Neural cell (in vitro differentiated cells): ENCODE data around the gene COLEC12. TPM values are rescaled to one million over a fixed set of nuclear protein-coding genes. Genes with fewer than 3 reads are reported as not detected.

ENCODE experiments used
- H2AFZ ChIP-seq: fragments of 200-600, 300-800 bp; sonication (generic), shearing (Covaris generic); 2 replicates; pipeline ENCODE4 v1.6.0; 2014; ENCODE audit warnings: low read depth, mild to moderate bottlenecking, antibody characterized with exemption, low read length, moderate library complexity
- H3F3A ChIP-seq: fragments of 200-600 bp; shearing (Covaris generic); 2 replicates; pipeline ENCODE4 v1.6.1; 2016; ENCODE audit warnings: mild to moderate bottlenecking, moderate library complexity, mixed read lengths, antibody characterized with exemption, low read length; ENCODE audit not compliant: insufficient read depth, poor library complexity, severe bottlenecking
- H3K27ac ChIP-seq: fragments of 200-600, 300-800 bp; sonication (generic), shearing (Covaris generic); 2 replicates; pipeline ENCODE4 v1.5.1; 2014; ENCODE audit warnings: mild to moderate bottlenecking, low read length, moderate library complexity
- H3K27me3 ChIP-seq: fragments of 300-800, 200-600 bp; sonication (generic), shearing (Covaris generic); 2 replicates; pipeline ENCODE4 v1.6.0; 2014; ENCODE audit warnings: mild to moderate bottlenecking, low read depth, low read length, moderate library complexity; ENCODE audit not compliant: insufficient read depth
- H3K36me3 ChIP-seq: fragments of 300-800, 200-600 bp; sonication (generic), shearing (Covaris generic); 2 replicates; pipeline ENCODE4 v1.5.1; 2014; ENCODE audit warnings: mild to moderate bottlenecking, antibody characterized with exemption, low read length, moderate library complexity; ENCODE audit not compliant: insufficient read depth
- H3K4me2 ChIP-seq: fragments of 300-800, 200-600 bp; sonication (generic), shearing (Covaris generic); 2 replicates; pipeline ENCODE4 v1.6.0; 2014; ENCODE audit warnings: mild to moderate bottlenecking, low read length
- H3K4me3 ChIP-seq: fragments of 300-800, 200-600 bp; sonication (generic), shearing (Covaris generic); 2 replicates; pipeline ENCODE4 v1.5.1; 2014; ENCODE audit warnings: mild to moderate bottlenecking, low read length, moderate library complexity
- H3K79me2 ChIP-seq: fragments of 200-600 bp; shearing (Covaris generic); replicated peaks from 2 replicates; pipeline ENCODE4 v1.6.0; 2014; ENCODE audit warnings: mild to moderate bottlenecking, low read length, moderate library complexity; ENCODE audit not compliant: insufficient read depth
- H3K9ac ChIP-seq: fragments of 300-800, 200-600 bp; sonication (generic), shearing (Covaris generic); 2 replicates; pipeline ENCODE4 v1.6.1; 2016; ENCODE audit warnings: mild to moderate bottlenecking, low read length, mixed read lengths
- H3K9me2 ChIP-seq: fragments of 200-600 bp; shearing (Covaris generic); 2 replicates; pipeline ENCODE4 v1.6.1; 2016; ENCODE audit warnings: mild to moderate bottlenecking, low read length, mixed read lengths; ENCODE audit not compliant: insufficient read depth
- H3K9me3 ChIP-seq: fragments of 200-600, 300-800 bp; sonication (generic), shearing (Covaris generic); 2 replicates; pipeline ENCODE4 v1.6.1; 2016; ENCODE audit warnings: mild to moderate bottlenecking, mixed run types, low read length, moderate library complexity, mixed read lengths
- H4K20me1 ChIP-seq: fragments of 200-600 bp; shearing (Covaris generic); 2 replicates; pipeline ENCODE4 v1.6.1; 2016; ENCODE audit warnings: mild to moderate bottlenecking, mixed run types; ENCODE audit not compliant: insufficient read depth
- CTCF ChIP-seq: fragments of 450-650 bp; IDR thresholded peaks from 2 replicates; pipeline ENCODE4 v1.5.1; 2014; ENCODE audit warnings: antibody characterized with exemption, mild to moderate bottlenecking, moderate library complexity; ENCODE audit not compliant: poor library complexity, severe bottlenecking
- EP300 ChIP-seq: fragments of 450-650 bp; conservative IDR thresholded peaks from 2 replicates; pipeline ENCODE4 v1.6.1; 2014; ENCODE audit warnings: antibody characterized with exemption, mild to moderate bottlenecking, moderate library complexity; ENCODE audit not compliant: poor library complexity, severe bottlenecking
- EZH2 ChIP-seq: fragments of 200-600, 300-800 bp; shearing (Covaris generic), sonication (generic); IDR thresholded peaks from 2 replicates; pipeline ENCODE4 v1.6.1; 2014; ENCODE audit warnings: antibody characterized with exemption, low read length, borderline replicate concordance, mild to moderate bottlenecking; ENCODE audit not compliant: insufficient read depth, poor library complexity, severe bottlenecking
- MXI1 ChIP-seq: fragments of 450-650 bp; conservative IDR thresholded peaks from 2 replicates; pipeline ENCODE4 v1.6.1; 2014; ENCODE audit warnings: antibody characterized with exemption, mild to moderate bottlenecking; ENCODE audit not compliant: poor library complexity, severe bottlenecking
- POLR2AphosphoS5 ChIP-seq: IDR thresholded peaks from 2 replicates; pipeline ENCODE4 v1.6.1; 2012
- RAD21 ChIP-seq: fragments of 450-650 bp; conservative IDR thresholded peaks from 2 replicates; pipeline ENCODE4 v1.6.1; 2014; ENCODE audit warnings: antibody characterized with exemption, mild to moderate bottlenecking, moderate library complexity
- REST ChIP-seq: IDR thresholded peaks from 2 replicates; pipeline ENCODE4 v1.6.1; 2012; ENCODE audit warnings: borderline replicate concordance
- SMC3 ChIP-seq: fragments of 450-650 bp; conservative IDR thresholded peaks from 2 replicates; pipeline ENCODE4 v1.6.1; 2014; ENCODE audit warnings: antibody characterized with exemption, mild to moderate bottlenecking, moderate library complexity; ENCODE audit not compliant: poor library complexity
- TAF1 ChIP-seq: IDR thresholded peaks from 2 replicates; pipeline ENCODE4 v1.6.1; 2012; ENCODE audit warnings: low read depth
- polyA plus RNA-seq: library from polyadenylated mRNA; depleted of rRNA; stranded (reverse); fragments of >200 nt; gene quantifications from 2 replicates; pipeline ENCODE4 v1.2.3, GENCODE V29; 2014

The COLEC12 gene
- polyA plus RNA-seq, 1 donor from 2014 or later, result 0.42 TPM

GRCh38 chr18:339200-339599, 161.3 kb downstream of the COLEC12 start:
- no peaks in the 10 kb centered on the region for H3F3A ChIP-seq
- H3K27me3 ChIP-seq, result no peaks in the 10 kb centered on the region
- no peak for TF ChIP-seq RAD21
- no peak for TF ChIP-seq POLR2AphosphoS5
- no peak for TF ChIP-seq EP300
- no peak for TF ChIP-seq TAF1
- no peak for TF ChIP-seq EZH2
- TF ChIP-seq CTCF, result no peak
- no peak for TF ChIP-seq SMC3
- TF ChIP-seq REST, result no peak
- H3K9me2 ChIP-seq, result no peaks in the 10 kb centered on the region
- no peaks in the 10 kb centered on the region for H4K20me1 ChIP-seq
- H2AFZ ChIP-seq, result no peak overlapping the region
- no peaks in the 10 kb centered on the region for H3K79me2 ChIP-seq
- H3K36me3 ChIP-seq, result no peaks in the 10 kb centered on the region
- H3K9ac ChIP-seq, result no peak overlapping the region
- no peak overlapping the region for H3K4me2 ChIP-seq
- no peak overlapping the region for H3K27ac ChIP-seq
- no peaks in the 10 kb centered on the region for H3K9me3 ChIP-seq
- no peak overlapping the region for H3K4me3 ChIP-seq

DNA sequence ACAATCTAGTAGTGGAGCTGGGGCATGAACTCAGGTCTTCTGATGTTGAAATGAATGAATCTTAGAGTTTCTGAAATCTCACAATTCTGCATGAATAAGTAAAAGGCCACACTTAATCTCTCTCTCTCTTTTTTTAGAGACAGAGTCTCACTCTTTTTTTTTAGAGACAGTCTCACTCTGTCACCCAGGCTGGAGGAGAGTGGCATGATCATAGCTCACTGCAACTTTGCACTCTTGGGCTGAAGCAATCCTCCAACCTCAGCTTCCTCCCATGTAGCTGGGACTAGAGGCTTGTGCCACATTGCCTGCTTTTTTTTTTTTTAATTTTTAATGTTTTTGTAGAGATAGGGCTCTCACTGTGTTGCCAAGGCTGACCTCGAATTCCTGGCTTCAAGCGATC, 163.8 kb downstream of the COLEC12 start:
- H3K9me2 ChIP-seq, result no peaks in the 10 kb centered on the region
- no peaks in the 10 kb centered on the region for H3K27me3 ChIP-seq
- TF ChIP-seq EP300, result no peak
- TF ChIP-seq MXI1, result no peak
- no peak for TF ChIP-seq EZH2
- H3K9me3 ChIP-seq, result no peaks in the 10 kb centered on the region
- H4K20me1 ChIP-seq, result no peaks in the 10 kb centered on the region
- no peak overlapping the region for H2AFZ ChIP-seq
- no peak overlapping the region for H3K27ac ChIP-seq
- H3F3A ChIP-seq, result no peaks in the 10 kb centered on the region
- no peaks in the 10 kb centered on the region for H3K79me2 ChIP-seq
- no peaks in the 10 kb centered on the region for H3K36me3 ChIP-seq
- H3K4me3 ChIP-seq, result no peak overlapping the region
- H3K9ac ChIP-seq, result no peak overlapping the region
- no peak overlapping the region for H3K4me2 ChIP-seq

DNA sequence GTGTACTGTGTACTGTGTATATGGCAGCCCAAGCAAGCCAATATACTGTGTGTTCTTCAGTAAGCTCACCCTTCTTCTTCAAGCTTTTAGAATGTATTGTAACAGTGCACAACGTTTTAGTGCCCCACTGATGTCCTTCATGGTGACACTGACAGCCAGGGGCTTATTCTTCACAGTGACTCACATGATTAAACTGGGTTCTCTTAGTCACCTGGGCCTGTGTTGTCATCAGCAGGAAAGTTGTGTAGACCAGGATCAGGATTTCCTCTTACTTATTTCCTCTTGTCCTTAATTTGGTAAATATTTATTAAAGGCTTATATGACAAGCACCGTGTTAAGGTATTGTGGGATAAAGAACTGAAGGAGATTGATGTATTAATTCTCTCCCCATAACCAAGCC, 164.8 kb downstream of the COLEC12 start:
- H3K27me3 ChIP-seq, result no peaks in the 10 kb centered on the region
- H3K9me3 ChIP-seq, result no peaks in the 10 kb centered on the region
- H3K4me2 ChIP-seq, result no peak overlapping the region
- no peak overlapping the region for H3K9ac ChIP-seq
- H3K36me3 ChIP-seq, result no peaks in the 10 kb centered on the region
- no peak for TF ChIP-seq POLR2AphosphoS5
- no peak for TF ChIP-seq SMC3
- TF ChIP-seq MXI1, result no peak
- TF ChIP-seq EP300, result no peak
- TF ChIP-seq RAD21, result no peak
- TF ChIP-seq TAF1, result no peak
- no peak for TF ChIP-seq EZH2
- H3K27ac ChIP-seq, result no peak overlapping the region
- H3K4me3 ChIP-seq, result no peak overlapping the region
- H3K9me2 ChIP-seq, result no peaks in the 10 kb centered on the region
- no peaks in the 10 kb centered on the region for H4K20me1 ChIP-seq
- H2AFZ ChIP-seq, result no peak overlapping the region
- H3F3A ChIP-seq, result no peaks in the 10 kb centered on the region
- H3K79me2 ChIP-seq, result no peaks in the 10 kb centered on the region
